Measurements from ENCODE around the gene CDC42BPA.

DNA sequence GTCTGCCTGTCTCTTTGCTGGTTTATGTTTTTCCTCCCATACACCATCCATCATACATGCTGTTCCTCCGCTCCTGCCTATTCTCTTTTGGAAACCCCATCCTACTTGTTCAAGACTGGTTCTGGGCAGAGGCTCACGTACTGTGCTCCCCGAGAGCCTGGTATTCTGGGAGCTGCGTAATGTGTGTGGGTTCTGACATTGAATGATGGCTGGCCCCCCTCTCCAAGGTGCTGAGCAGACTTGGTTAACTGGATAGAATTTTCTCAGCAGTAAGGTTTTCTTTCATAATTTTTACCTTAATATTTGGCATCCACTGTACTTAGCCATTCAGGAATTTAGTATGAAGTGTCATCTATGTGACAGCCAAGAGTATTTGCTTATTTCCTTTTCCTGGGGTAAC, 351.6 kb downstream of the CDC42BPA start:
- TF ChIP-seq EZH2 (IDR thresholded peaks at IDR 0.05; ENCODE audit: insufficient read depth, poor library complexity, severe bottlenecking) (no peak), EZH2phosphoT487 (IDR thresholded peaks at IDR 0.05; ENCODE audit: insufficient read depth, low read depth) (no peak)

Measured in GM23248 (cell line).